SJCRH30 (cell line): Measurements from ENCODE around the gene MAPRE2. TPM values are rescaled to one million over a fixed set of nuclear protein-coding genes. Genes with fewer than 3 reads are reported as not detected.
A peak's percentile ranks its signal among the peaks of the same experiment; 100 is the strongest.
"Not testable (repeated sequence)": the region's sequence is repeated elsewhere in the genome, so short reads cannot be mapped to it uniquely, and the experiment has no call there.

Experiments used
- DNase-seq, 2 experiments: peaks; one replicate each; pipeline ENCODE4 v3.0.0-alpha.2; 2015 to 2020
- H3K27ac ChIP-seq: fragments of 250-450 bp; sonication (Bioruptor Pico); 2 replicates; pipeline ENCODE4 v1.5.1; 2020; ENCODE audit warnings: mild to moderate bottlenecking, moderate library complexity
- H3K27me3 ChIP-seq: fragments of 250-450 bp; sonication (Bioruptor Pico); 2 replicates; pipeline ENCODE4 v1.5.1; 2020; ENCODE audit warnings: mild to moderate bottlenecking, moderate library complexity
- H3K36me3 ChIP-seq: fragments of 250-450 bp; sonication (Bioruptor Pico); 2 replicates; pipeline ENCODE4 v1.5.1; 2020; ENCODE audit warnings: mild to moderate bottlenecking, moderate library complexity
- H3K4me1 ChIP-seq: fragments of 250-450 bp; sonication (Bioruptor Pico); 2 replicates; pipeline ENCODE4 v1.5.1; 2020; ENCODE audit warnings: mild to moderate bottlenecking, moderate library complexity
- H3K4me3 ChIP-seq: fragments of 250-450 bp; sonication (Bioruptor Pico); 2 replicates; pipeline ENCODE4 v1.5.1; 2020; ENCODE audit warnings: mild to moderate bottlenecking, moderate library complexity
- H3K9me3 ChIP-seq: fragments of 250-450 bp; sonication (Bioruptor Pico); replicated peaks from 2 replicates; pipeline ENCODE4 v1.5.1; 2020; ENCODE audit warnings: mild to moderate bottlenecking, moderate library complexity
- total RNA-seq: library from RNA; depleted of rRNA; stranded (reverse); fragments of >200 nt; shearing (Covaris generic); gene quantifications from 2 replicates; pipeline ENCODE4 v1.2.3, GENCODE V29; 2014

MAPRE2 gene
- total RNA-seq, 1 experiment from 2014 or later = 21.5 TPM

- no peaks in the 10 kb centered on the region for H3K36me3 ChIP-seq
- H3K27ac ChIP-seq = no peak overlapping the region
- H3K4me3 ChIP-seq = no peak overlapping the region
- no peaks in the 10 kb centered on the region for H3K9me3 ChIP-seq
- DNase-seq = no peak
- no peaks in the 10 kb centered on the region for H3K27me3 ChIP-seq
- no peaks in the 10 kb centered on the region for H3K4me1 ChIP-seq
Measured at GRCh38 chr18:35106845-35107148, 65.6 kb downstream of the MAPRE2 start.

- no peaks in the 10 kb centered on the region for H3K4me1 ChIP-seq
- no peaks in the 10 kb centered on the region for H3K36me3 ChIP-seq
- H3K27me3 ChIP-seq = no peaks in the 10 kb centered on the region
- H3K4me3 ChIP-seq = no peak overlapping the region
- DNase-seq = no peak
- no peak overlapping the region for H3K27ac ChIP-seq
- H3K9me3 ChIP-seq = no peaks in the 10 kb centered on the region
Measured at GRCh38 chr18:35107216-35107615, 66.0 kb downstream of the MAPRE2 start.

- not testable (repeated sequence) for H3K4me1 ChIP-seq, DNase-seq, H3K9me3 ChIP-seq, H3K36me3 ChIP-seq, H3K4me3 ChIP-seq, H3K27ac ChIP-seq, H3K27me3 ChIP-seq
Measured at GRCh38 chr18:35108088-35108487, 66.9 kb downstream of the MAPRE2 start.

- no peak overlapping the region for H3K27ac ChIP-seq
- no peak for DNase-seq
- no peak overlapping the region for H3K4me3 ChIP-seq
- no peaks in the 10 kb centered on the region for H3K36me3 ChIP-seq
- no peaks in the 10 kb centered on the region for H3K27me3 ChIP-seq
- H3K9me3 ChIP-seq = no peaks in the 10 kb centered on the region
- no peaks in the 10 kb centered on the region for H3K4me1 ChIP-seq
Measured at GRCh38 chr18:35110059-35110458, 68.8 kb downstream of the MAPRE2 start.

GRCh38 chr18:35110554-35111485, 69.6 kb downstream of the MAPRE2 start:
- Histone ChIP-seq H3K9me3 (no peaks in the 10 kb centered on the region), H3K27ac (no peak overlapping the region), H3K4me1 (no peaks in the 10 kb centered on the region), H3K27me3 (no peaks in the 10 kb centered on the region), H3K4me3 (no peak overlapping the region), H3K36me3 (no peaks in the 10 kb centered on the region)
- no peak for DNase-seq

GRCh38 chr18:35112696-35113095, 71.5 kb downstream of the MAPRE2 start:
- Histone ChIP-seq H3K4me3 (no peak overlapping the region), H3K27ac (no peak overlapping the region), H3K9me3 (no peaks in the 10 kb centered on the region), H3K36me3 (no peaks in the 10 kb centered on the region), H3K27me3 (no peaks in the 10 kb centered on the region), H3K4me1 (no peaks in the 10 kb centered on the region)
- no peak for DNase-seq

GRCh38 chr18:35114305-35114704, 73.1 kb downstream of the MAPRE2 start:
- no peaks in the 10 kb centered on the region for H3K36me3 ChIP-seq
- H3K27me3 ChIP-seq = no peaks in the 10 kb centered on the region
- H3K9me3 ChIP-seq = no peaks in the 10 kb centered on the region
- DNase-seq = no peak
- H3K4me3 ChIP-seq = no peak overlapping the region
- no peaks in the 10 kb centered on the region for H3K4me1 ChIP-seq
- no peak overlapping the region for H3K27ac ChIP-seq

GRCh38 chr18:35116784-35117318, 75.6 kb downstream of the MAPRE2 start:
- no peak overlapping the region for H3K4me3 ChIP-seq
- no peak for DNase-seq

GRCh38 chr18:35117372-35117771, 76.2 kb downstream of the MAPRE2 start:
- Histone ChIP-seq H3K27me3 (no peaks in the 10 kb centered on the region), H3K27ac (no peak overlapping the region), H3K4me1 (no peaks in the 10 kb centered on the region), H3K36me3 (no peaks in the 10 kb centered on the region), H3K9me3 (no peaks in the 10 kb centered on the region), H3K4me3 (no peak overlapping the region)
- no peak for DNase-seq

More at GRCh38 chr18:35116784-35117318, 75.6 kb downstream of the MAPRE2 start:
- no peaks in the 10 kb centered on the region for H3K27me3 ChIP-seq
- no peak overlapping the region for H3K27ac ChIP-seq
- H3K4me1 ChIP-seq = no peaks in the 10 kb centered on the region
- no peaks in the 10 kb centered on the region for H3K9me3 ChIP-seq
- H3K36me3 ChIP-seq = no peaks in the 10 kb centered on the region

- Histone ChIP-seq H3K27ac (no peak overlapping the region), H3K4me3 (no peak overlapping the region), H3K36me3 (no peaks in the 10 kb centered on the region), H3K27me3 (no peaks in the 10 kb centered on the region), H3K9me3 (no peaks in the 10 kb centered on the region), H3K4me1 (no peaks in the 10 kb centered on the region)
- DNase-seq = no peak
Measured at GRCh38 chr18:35117951-35118411, 76.8 kb downstream of the MAPRE2 start.

- Histone ChIP-seq H3K27ac (no peak overlapping the region), H3K27me3 (no peaks in the 10 kb centered on the region), H3K9me3 (no peaks in the 10 kb centered on the region), H3K4me1 (no peaks in the 10 kb centered on the region), H3K4me3 (no peak overlapping the region), H3K36me3 (no peaks in the 10 kb centered on the region)
- no peak for DNase-seq
Measured at GRCh38 chr18:35118641-35119040, 77.4 kb downstream of the MAPRE2 start.

- no peak overlapping the region for H3K4me3 ChIP-seq
- no peaks in the 10 kb centered on the region for H3K4me1 ChIP-seq
- no peaks in the 10 kb centered on the region for H3K9me3 ChIP-seq
- no peak for DNase-seq
- H3K27ac ChIP-seq = no peak overlapping the region
- H3K36me3 ChIP-seq = no peaks in the 10 kb centered on the region
- no peaks in the 10 kb centered on the region for H3K27me3 ChIP-seq
Measured at GRCh38 chr18:35121038-35121437, 79.8 kb downstream of the MAPRE2 start.

GRCh38 chr18:35121531-35121930, 80.3 kb downstream of the MAPRE2 start:
- no peak for DNase-seq
- no peak overlapping the region for H3K4me3 ChIP-seq
- no peaks in the 10 kb centered on the region for H3K4me1 ChIP-seq
- H3K9me3 ChIP-seq = no peaks in the 10 kb centered on the region
- no peaks in the 10 kb centered on the region for H3K36me3 ChIP-seq
- no peak overlapping the region for H3K27ac ChIP-seq
- H3K27me3 ChIP-seq = no peaks in the 10 kb centered on the region

- peak; percentile 65 to 72 for DNase-seq
- Histone ChIP-seq H3K36me3 (no peaks in the 10 kb centered on the region), H3K4me1 (no peaks in the 10 kb centered on the region), H3K27me3 (no peaks in the 10 kb centered on the region), H3K27ac (peak overlapping the region; percentile 25; the same call in 1 of the 2 replicates), H3K4me3 (peak overlapping the region; percentile 14), H3K9me3 (no peaks in the 10 kb centered on the region)
Measured at GRCh38 chr18:35122586-35123224, 81.5 kb downstream of the MAPRE2 start.

- no peaks in the 10 kb centered on the region for H3K27me3 ChIP-seq
- DNase-seq = no peak
- no peaks in the 10 kb centered on the region for H3K9me3 ChIP-seq
- H3K4me3 ChIP-seq = no peak overlapping the region
- no peak overlapping the region for H3K27ac ChIP-seq
- H3K4me1 ChIP-seq = no peaks in the 10 kb centered on the region
- no peaks in the 10 kb centered on the region for H3K36me3 ChIP-seq
Measured at GRCh38 chr18:35123811-35124210, 82.6 kb downstream of the MAPRE2 start.
